Activated CD4-positive, alpha-beta T cell treated with anti-CD3 and anti-CD28 coated beads, Interleukin-2, amount 50 U/mL, for 16 hours (primary cell): ENCODE measurements around the gene FDPS.

Source experiments
- DNase-seq: peaks from one replicate; pipeline ENCODE4 v3.0.0-alpha.2; 2020

The FDPS gene

DNA sequence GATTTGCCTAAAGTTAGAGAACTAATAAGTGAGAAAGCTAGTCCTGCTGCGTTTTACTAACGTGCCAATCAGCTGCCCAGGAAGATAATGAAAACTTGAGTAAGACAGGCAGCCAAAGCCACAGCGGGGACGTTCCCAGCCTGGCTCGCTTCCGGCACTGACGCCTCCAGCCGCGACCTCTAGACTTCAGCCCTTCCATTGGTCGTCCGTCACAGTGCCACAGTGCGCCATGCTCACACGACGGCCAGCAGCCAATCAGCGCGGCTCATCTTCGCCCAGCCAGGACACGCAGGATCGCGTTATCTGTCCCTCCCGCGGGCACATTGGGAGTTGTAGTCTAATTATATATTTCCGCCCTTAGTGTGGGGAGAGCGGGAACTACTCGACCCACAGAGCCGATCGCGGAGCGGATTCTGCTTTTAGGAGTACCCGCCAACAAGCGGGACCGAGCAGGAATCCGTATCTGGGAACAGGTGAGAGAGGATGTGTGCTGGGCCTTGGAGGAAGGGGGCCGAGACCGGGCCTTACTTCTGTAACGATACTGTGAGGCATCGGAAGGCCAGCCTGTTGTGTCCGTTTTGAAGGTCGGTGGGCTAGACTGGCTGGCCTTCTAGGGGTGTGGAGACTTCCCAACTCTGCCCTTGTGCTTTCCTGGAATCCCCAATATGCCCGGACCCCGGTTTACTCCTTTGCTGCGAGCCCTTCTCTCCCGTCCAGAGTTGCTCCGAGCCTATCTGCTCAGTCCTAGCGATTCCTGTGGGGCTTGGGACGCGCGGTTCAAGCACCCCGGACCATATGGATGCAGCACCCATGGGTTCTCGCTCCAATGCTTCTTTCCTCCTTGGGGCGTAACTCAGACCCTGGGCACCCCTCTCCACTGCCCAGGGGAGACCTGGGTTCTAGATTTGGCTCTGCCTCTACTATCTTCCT is at the start of gene FDPS:
FDPS (plus strand) TSS at position 374 of the 930 bp plus-strand sequence. CDS start 924 bp downstream, outside the sequence.
- DNase-seq, result peak; percentile 99

- DNase-seq, result no peak
Observed at GRCh38 chr1:155260276-155260675, 48.4 kb upstream of the FDPS start.

- DNase-seq, result peak; percentile 49
Observed at GRCh38 chr1:155261493-155261851, 47.2 kb upstream of the FDPS start.

DNA sequence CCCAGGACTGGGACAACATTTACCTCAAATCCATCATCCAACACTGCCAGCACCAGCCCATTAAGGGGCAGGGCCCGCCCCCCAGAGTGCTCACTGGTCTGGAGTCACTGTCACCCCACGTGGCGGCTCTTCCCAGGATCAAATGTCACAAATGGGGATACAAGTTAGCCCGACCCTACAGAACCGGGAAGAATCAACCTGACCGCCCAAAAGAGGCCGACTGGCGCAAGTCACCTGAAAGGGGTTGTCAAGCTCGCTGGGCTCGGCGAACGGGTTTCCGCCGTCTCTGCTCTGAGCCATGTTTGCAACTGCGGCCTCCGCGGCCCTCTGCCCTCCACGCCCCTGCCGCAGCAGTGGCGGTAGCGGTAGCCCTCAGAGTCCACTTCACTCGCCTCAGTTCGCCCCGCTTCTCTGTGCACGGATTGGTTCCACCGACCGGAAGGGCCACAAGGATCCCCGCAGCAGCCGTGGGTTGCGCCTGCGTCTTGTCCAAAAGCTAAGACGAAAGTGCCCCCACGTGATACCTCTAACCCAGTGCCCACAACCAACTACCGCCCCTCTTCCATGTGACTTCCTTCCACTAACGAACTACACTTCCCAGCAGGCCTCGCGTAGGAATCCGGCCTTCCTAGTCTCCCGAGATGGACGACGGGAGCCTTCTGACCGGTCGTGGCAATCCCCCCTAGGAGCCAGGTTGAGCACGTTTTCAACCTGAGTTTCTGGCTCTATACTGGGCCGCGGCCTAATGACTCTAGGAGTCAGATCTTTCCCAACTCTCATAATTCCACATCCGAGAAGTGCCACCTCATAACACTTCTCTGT is 46.6 kb upstream of the FDPS start, which contains the start of gene SCAMP3:
SCAMP3 (minus strand) TSS at position 509 of the 822 bp plus-strand sequence; CDS start at position 300, 209 bp downstream.
- peak; percentile 97 for DNase-seq

DNA sequence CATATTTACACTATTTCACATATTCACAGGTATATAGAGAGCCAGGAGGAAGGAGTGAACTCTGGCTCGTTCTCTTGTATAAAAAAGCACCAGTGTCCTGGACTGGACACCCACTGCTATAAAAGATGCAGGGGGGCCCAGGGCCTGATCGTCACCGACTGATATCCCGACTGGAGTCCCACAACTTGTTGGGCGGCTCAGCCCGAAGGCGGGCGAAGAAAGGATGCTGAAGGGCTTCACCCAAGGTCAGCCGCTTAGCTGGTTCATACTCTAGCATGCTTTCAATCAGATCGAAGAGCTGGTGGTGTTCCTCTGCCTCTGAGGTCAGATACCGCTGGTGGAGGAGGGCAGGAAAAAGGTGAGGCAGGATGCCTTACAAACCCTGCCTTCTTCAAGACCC is 45.6 kb upstream of the FDPS start:
- no peak for DNase-seq

DNA sequence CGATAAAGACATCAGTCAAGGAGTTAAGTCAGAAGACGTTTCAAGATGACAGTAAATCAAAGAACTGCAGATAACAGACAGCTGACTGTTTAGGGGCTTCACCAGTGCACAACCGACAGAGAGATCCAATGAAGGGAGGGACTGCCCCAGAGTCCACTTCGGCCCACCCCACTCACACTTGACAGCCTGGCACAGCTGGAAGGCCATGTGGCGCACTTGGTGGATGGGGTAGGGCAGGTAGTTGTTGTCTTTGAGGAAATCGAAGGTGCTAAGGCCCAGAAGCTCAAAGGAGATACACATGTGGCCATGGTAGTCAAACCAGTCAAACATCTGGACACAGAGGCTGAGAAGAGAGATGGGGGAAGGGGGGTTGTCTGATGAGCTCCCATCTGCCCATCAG is 42.1 kb upstream of the FDPS start:
- DNase-seq, result no peak

DNA sequence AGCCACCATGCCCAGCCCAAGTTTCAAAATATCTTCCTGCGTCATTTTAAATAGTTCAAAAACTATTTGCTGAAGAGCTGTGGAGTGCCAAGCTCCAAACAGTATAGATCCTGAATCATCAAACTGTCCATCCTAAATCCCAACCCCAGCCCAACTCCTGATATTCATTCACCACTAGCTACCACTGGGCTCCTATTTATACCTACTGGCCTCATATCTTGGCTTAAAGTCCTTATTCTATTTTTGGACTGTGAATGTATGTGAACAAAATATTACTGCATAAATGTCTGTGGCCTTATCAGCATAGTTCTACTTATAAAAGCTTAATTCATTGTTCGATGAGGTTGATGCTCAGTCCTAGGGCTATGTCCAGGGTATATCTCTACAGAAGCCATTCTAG is 41.3 kb upstream of the FDPS start:
- DNase-seq, result no peak

GRCh38 chr1:155268630-155269029 is 40.0 kb upstream of the FDPS start:
- DNase-seq, result no peak

DNA sequence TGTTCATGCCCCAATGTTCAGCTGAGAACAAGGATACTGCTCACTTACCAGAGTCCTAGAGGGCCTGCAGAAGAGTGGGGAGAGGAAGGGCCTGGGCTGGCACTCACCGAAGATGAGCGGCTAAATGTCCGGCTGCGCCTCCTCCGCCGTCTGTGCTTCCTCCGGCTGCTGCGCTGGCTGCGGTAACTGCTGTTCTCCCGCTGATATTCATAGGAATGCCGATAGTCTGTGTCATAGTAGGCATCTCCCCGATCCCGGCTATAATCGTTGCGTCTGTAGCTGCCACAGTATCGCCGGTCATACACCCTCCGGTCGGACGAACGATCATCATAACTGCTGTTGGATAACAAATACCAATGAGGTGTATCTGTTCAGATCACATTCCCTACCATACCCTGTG is 39.3 kb upstream of the FDPS start:
- no peak for DNase-seq

- no peak for DNase-seq
Observed at GRCh38 chr1:155272466-155273342, 36.0 kb upstream of the FDPS start.

DNA sequence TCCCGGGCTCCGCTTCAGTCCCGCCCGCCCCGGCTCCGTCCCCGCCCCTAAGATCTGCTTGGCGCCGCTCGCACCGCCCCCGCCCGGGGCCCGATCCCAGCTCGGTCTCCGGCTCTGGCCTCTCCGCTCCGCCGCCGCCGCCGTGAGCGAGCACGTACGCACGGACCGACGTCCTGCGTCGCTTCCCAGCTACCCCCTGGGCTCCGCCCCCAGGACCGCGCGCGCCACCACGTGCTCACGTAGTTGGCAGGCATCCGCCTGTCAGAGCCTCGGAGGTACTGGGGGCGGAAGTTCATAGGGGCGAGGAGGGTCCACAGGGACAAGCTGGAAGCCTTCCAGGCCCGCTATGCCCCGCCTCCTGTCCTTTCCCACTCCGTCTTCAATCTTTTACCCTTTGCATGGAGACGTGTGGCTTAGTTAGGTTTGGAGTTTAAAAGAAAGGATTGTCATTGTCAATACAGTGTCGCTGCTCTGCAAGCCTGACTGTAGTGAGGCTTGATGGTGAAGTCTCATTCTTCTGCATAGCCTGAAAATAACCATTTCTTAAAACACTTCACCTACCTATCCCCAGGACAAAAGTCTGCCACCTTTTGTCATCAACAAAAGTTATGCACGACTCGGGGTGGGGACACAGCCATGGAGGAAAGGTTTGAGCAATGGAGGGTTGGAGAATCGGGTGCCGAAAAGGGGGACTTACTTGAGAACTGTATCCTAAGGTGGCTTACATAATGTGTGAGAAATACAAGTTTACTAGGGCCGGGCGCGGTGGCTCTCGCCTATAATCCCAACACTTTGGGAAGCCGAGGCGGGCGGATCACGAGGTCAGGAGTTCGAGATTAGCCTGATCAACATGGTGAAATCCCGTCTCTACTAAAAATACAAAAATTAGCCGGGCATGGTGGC is 35.1 kb upstream of the FDPS start, which contains the start of gene CLK2:
CLK2 (minus strand) TSS at position 162 of the 903 bp plus-strand sequence. CDS start 2,527 bp downstream, outside the sequence.
- DNase-seq, result peak; percentile 98

DNA sequence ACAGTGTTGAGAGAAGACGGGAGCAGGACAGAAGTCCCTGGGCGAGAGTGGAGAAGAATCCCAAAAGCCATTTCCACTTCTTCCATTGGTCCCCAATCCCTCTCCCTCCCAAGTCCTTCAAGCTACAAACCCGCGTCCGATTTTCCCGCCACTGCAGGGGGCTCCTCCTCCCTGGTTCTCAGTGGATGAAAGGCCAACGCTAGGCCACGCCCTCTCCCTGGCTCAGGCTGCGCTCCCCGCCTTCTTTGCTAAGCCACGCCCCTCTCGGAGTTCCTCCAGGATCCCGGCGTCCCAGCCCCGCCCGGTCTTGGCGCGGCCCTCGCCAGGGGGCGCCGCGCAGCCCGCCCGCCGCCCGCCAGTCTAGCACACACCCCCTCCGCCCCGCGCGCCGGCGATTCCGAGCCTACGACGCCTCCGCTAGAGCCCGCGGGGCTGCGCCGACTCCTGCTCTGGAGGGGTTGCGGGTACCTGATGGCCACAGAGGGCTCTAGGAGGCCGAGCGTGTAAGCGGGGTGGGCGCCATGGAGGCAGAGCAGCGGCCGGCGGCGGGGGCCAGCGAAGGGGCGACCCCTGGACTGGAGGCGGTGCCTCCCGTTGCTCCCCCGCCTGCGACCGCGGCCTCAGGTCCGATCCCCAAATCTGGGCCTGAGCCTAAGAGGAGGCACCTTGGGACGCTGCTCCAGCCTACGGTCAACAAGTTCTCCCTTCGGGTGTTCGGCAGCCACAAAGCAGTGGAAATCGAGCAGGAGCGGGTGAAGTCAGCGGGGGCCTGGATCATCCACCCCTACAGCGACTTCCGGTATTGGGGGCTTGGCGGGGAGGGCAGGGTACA is 31.4 kb upstream of the FDPS start, which contains the start of gene HCN3:
HCN3 (plus strand) TSS at position 394 of the 832 bp plus-strand sequence; CDS start at position 522, 128 bp downstream.
- DNase-seq, result peak; percentile 96

DNA sequence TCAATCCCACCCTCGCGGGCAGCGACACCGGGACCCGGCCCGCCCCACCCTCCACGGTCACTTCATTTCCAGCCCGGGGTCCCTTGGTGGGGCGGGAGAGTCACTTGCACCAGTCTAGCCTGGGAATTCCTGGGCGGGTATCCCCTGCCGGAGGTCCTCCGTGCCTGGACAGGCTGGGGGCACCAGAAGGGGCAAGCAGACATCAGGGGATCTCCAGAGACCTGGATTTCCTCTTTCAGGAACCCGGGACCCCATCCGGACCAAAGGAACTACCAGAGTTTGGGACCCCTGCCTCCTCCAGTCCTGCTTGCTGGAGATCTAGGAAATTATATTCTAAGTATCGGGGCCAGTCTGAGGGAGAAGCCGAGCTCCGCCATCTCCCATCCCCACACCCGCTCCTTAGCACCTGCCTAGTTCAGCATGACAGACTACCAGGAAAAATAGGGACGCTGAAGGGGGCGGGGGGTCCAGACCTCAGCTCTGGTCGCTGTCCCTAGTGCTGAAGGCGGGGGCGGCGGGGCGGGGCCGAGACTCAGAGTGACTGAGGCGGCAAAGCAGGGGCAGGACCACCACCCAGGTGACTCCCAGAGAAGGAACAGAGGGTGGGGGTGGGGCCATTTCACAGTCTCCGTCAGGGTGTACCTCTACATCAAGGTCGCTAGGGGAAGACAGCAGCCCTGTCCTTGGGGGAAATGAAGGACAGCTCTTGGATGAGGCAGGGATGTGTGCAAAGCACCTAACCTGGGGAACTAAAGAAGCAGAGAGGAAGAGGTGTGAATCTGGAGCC is 30.6 kb upstream of the FDPS start:
- DNase-seq, result peak; percentile 50

GRCh38 chr1:155278689-155279160 is 29.9 kb upstream of the FDPS start:
- no peak for DNase-seq

DNA sequence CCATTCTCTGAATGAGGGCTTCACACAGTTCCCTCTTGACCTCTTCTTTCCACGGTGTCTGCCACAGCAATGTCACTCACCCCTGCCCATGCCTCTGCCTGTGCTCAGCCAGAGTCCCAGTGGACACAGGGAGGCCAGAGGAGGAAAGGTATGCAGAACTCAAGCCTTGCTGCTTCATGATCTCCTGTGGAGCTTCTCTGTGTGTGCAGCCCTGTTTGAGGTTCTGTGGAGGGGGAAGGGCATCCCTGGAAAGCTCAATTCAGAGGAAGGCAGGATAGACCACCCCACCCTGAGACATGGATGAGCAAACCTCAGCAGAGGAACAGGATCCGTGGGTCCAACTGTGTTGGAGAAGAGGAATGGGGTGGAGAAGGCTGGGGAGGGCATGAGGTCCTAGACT is 29.4 kb upstream of the FDPS start:
- DNase-seq, result no peak

- DNase-seq, result no peak
Observed at GRCh38 chr1:155282488-155283091, 26.1 kb upstream of the FDPS start.

- no peak for DNase-seq
Observed at GRCh38 chr1:155284476-155284875, 24.2 kb upstream of the FDPS start.

GRCh38 chr1:155285063-155285462 is 23.6 kb upstream of the FDPS start:
- no peak for DNase-seq

- DNase-seq, result no peak
Observed at GRCh38 chr1:155285631-155286044, 23.0 kb upstream of the FDPS start.
